ENCODE measurements around the gene AMT.
A peak's percentile ranks its signal among the peaks of the same experiment; 100 is the strongest.

The AMT gene, protein sequence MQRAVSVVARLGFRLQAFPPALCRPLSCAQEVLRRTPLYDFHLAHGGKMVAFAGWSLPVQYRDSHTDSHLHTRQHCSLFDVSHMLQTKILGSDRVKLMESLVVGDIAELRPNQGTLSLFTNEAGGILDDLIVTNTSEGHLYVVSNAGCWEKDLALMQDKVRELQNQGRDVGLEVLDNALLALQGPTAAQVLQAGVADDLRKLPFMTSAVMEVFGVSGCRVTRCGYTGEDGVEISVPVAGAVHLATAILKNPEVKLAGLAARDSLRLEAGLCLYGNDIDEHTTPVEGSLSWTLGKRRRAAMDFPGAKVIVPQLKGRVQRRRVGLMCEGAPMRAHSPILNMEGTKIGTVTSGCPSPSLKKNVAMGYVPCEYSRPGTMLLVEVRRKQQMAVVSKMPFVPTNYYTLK

DNA sequence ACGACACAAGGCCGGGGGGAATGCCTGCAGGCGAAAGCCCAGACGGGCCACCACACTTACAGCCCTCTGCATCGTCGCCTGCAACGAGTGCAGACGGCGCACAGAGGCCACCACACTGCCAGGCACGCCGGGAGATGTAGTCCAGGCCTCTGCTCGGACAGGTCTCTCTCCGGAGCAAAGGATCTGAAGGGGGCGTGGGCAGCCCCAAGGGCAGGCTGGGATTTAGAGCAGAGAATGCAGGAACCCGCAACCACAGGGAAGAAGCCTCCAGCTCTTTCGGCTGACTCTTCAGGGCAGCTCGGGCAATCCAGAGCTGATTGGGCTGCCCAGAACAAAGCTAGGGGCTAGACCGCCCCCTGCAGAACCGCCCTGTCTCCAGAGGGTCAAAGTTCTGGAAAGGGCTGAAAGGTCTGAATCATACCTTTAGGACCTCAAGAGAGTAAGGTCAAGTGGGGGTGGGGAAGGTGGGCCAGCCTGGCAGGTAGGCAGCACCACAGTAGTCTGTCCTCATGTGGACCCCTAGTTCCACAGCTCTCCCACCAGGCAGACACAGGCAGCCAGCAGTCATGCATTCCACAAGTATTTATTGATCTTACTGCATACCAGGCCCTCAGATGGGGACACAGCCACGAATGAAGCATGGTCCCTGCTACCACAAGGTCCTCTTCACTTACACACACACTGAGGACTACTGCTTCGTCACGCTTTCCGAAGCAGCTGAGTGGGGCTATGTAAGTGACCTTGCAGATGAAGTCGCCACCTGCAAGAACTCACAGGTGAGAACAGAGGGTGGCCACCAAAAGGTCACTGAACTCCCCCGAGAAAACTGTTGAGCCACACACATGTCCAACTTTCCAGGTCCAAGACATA is at the start of gene AMT:
AMT (minus strand) TSS at position 95 of the 870 bp plus-strand sequence; CDS start at position 72, 23 bp downstream.
- TF ChIP-seq FOXP2 (optimal IDR thresholded peaks at IDR 0.05; ENCODE audit: control extremely low read depth, extremely low read length, insufficient read depth) (no peak), EZH2 (IDR thresholded peaks at IDR 0.05) (no peak)
- no peak for DNase-seq (ENCODE audit: low read depth, low spot score)
- Histone ChIP-seq H3K4me3 (no peak within 1 kb of the TSS), H3K36me3 (ENCODE audit: insufficient read depth, low read length) (no peaks in the 10 kb centered on the region), H3K27ac (no peak within 1 kb of the TSS), H3K9ac (ENCODE audit: insufficient read length) (no peak within 1 kb of the TSS), H3K9me3 (ENCODE audit: low read depth, low read length) (no peaks in the 10 kb centered on the region)

DNA sequence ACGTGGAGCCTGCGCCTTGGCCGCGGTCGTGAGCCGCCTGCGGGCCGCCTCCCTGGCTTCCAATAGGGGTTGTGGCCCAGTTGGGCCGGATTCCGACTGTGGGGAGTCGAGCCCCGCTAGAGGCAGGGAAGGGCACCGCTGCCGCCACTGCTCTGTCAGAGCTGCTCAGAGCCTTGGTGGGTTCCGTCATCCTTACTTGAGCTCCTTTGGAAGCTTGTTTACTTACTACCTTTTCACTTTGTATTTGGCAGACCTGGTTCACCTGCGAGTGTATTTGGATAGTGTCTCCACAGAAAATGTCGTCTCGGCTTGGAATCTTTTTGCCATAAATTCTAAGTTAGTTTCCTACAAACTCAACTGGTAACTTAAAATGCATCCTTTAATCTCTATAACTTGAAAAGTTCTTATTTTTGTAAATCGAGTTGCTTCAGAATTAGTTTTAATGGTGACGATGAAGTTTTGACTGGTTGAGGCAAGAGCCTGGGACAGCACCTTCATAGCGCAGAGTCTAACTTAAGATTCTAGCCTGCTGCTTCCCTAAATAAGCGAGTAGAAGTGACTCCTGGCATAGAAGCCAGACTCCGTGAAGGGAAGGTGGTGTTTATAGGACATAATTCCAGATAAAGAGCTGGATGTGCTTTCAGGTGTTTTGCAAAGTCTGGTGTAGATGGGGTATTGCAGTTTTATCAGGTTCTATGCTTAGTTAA is 48.6 kb upstream of the AMT start:
- DNase-seq (ENCODE audit: low read depth, low spot score), result no peak
- H3K27ac ChIP-seq, result peak overlapping the region; percentile 25; the same call in 1 of the 2 replicates
- no peaks in the 10 kb centered on the region for H3K9me3 ChIP-seq (ENCODE audit: low read depth, low read length)
- H3K9ac ChIP-seq (ENCODE audit: insufficient read length), result peak overlapping the region; percentile 89
- TF ChIP-seq POLR2AphosphoS5 (IDR thresholded peaks at IDR 0.05; ENCODE audit: borderline replicate concordance, low read depth, low read length), result no peak
- TF ChIP-seq FOXP2 (optimal IDR thresholded peaks at IDR 0.05; ENCODE audit: control extremely low read depth, extremely low read length, insufficient read depth), result no peak
- TF ChIP-seq EZH2 (IDR thresholded peaks at IDR 0.05), result no peak
- H3K4me3 ChIP-seq, result peak overlapping the region; percentile 89
- H3K36me3 ChIP-seq (ENCODE audit: insufficient read depth, low read length), result no peaks in the 10 kb centered on the region

DNA sequence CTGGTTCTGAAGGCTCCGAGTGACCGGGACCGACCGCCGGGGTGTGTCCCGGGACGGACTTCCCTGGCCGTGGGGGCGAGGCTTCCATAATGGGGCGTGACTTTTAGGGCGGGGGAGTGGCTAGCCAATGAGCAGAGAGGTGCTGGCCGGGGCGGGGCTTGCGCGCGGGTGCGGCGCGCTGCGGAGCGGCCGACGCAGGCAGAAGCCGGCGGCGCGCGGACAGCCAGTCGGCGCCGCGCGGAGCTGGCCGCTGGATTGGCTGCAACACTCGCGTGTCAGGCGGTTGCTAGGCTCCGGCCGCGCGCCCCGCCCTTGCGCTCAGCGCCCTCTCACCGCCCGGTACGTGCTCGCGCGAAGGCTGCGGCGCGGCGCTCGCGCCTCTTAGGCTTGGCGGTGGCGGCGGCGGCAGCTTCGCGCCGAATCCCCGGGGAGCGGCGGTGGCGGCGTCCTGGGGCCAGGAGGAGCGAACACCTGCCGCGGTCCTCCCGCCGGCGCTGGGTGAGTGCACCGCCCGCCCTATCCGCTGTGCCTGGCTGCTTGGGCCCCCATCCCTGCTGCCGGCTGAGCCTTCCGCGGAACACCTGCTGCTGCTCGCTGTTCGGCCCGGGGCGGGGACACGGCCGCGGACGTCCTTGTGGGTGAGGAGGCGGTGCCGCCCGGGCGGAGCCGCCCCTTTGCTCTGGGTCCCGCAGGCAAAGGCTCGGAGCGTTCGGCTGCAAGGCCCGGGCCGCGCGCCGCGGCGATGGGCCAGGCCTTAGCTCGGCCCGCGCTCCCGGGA is 47.9 kb upstream of the AMT start, which contains the start of gene DAG1:
DAG1 (plus strand) TSS at position 332 of the 778 bp plus-strand sequence. CDS start 40,268 bp downstream, outside the sequence.
- Histone ChIP-seq H3K4me3 (peak within 1 kb of the TSS; percentile 89), H3K9ac (ENCODE audit: insufficient read length) (peak within 1 kb of the TSS; percentile 89), H3K36me3 (ENCODE audit: insufficient read depth, low read length) (no peaks in the 10 kb centered on the region), H3K27ac (peak within 1 kb of the TSS; percentile 34; the same call in 1 of the 2 replicates), H3K9me3 (ENCODE audit: low read depth, low read length) (no peaks in the 10 kb centered on the region)
- TF ChIP-seq EZH2 (IDR thresholded peaks at IDR 0.05) (no peak), POLR2AphosphoS5 (IDR thresholded peaks at IDR 0.05; ENCODE audit: borderline replicate concordance, low read depth, low read length) (peak; percentile 66), FOXP2 (optimal IDR thresholded peaks at IDR 0.05; ENCODE audit: control extremely low read depth, extremely low read length, insufficient read depth) (no peak)
- peak; percentile 30 for DNase-seq (ENCODE audit: low read depth, low spot score)

DNA sequence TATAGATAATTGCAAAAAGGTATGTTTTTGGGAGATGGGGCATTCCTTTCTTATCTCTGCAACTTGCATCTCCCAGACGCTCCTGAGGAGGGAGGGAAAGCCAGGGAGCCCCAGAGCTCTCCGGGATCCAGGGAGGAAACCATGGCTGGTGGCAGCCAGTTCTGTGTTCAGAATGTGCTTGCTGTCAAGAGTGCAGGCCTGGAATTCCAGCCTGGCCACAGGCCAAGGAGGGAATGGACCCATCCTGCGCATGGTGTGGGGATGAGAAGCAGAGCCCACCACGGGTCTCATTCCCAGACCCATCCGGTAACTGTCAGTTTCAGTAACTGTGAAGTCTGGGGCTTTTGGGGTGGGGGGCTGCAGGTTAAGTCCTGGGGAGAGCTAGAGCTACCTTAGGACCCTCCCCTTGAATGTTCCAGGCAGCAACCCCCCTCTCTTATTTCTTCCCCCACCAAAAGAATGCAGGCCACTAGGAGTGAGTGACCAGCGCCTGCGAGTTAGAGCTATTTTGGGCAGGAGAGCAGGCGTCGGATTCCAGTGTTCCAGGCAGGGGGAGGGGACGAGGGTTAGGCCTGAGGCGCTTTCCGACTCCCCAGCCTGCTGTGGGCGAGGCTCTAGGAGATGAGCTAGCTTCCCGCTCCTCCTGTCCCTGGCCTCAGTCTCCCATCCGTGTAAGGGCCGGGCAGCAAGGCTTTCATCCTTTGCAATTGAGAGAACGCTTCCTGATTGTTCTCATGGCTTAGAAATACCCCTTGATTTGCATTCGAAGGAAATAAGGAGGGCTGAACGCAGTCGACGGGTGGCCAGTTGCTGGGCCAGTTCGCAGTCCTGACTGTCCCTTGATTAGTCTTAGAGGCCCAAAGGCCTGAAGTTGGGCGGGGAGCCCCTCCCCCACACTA is 47.0 kb upstream of the AMT start:
- Histone ChIP-seq H3K27ac (peak overlapping the region; percentile 34; the same call in 1 of the 2 replicates), H3K9me3 (ENCODE audit: low read depth, low read length) (no peaks in the 10 kb centered on the region), H3K9ac (ENCODE audit: insufficient read length) (peak overlapping the region; percentile 43), H3K36me3 (ENCODE audit: insufficient read depth, low read length) (no peaks in the 10 kb centered on the region), H3K4me3 (peak overlapping the region; percentile 80)
- no peak for DNase-seq (ENCODE audit: low read depth, low spot score)
- no peak for TF ChIP-seq FOXP2 (optimal IDR thresholded peaks at IDR 0.05; ENCODE audit: control extremely low read depth, extremely low read length, insufficient read depth)
- no peak for TF ChIP-seq EZH2 (IDR thresholded peaks at IDR 0.05)

DNA sequence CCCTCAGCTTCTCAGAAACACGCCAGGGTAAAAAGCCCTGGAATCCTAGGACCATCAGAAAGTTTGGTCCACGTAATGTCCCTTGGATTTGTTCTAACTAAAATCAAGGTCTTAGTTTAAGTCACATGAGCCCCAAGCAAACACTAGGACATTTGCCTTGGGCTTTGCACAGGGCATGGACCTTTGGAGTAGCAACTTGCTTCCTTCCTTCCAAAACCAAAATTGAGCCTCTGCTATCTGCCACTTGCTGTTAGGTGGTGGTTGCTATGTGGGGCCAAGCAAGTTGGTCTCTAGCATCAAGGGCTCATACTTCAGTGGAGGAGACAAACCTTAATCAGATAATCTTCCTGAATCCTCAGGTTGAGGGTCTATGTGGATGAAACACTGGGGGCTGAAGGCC is 43.8 kb upstream of the AMT start:
- Histone ChIP-seq H3K9me3 (ENCODE audit: low read depth, low read length) (no peaks in the 10 kb centered on the region), H3K27ac (no peak overlapping the region), H3K4me3 (no peak overlapping the region), H3K36me3 (ENCODE audit: insufficient read depth, low read length) (no peaks in the 10 kb centered on the region), H3K9ac (ENCODE audit: insufficient read length) (no peak overlapping the region)
- no peak for DNase-seq (ENCODE audit: low read depth, low spot score)
- TF ChIP-seq EZH2 (IDR thresholded peaks at IDR 0.05) (no peak), POLR2AphosphoS5 (IDR thresholded peaks at IDR 0.05; ENCODE audit: borderline replicate concordance, low read depth, low read length) (no peak), FOXP2 (optimal IDR thresholded peaks at IDR 0.05; ENCODE audit: control extremely low read depth, extremely low read length, insufficient read depth) (no peak)

DNA sequence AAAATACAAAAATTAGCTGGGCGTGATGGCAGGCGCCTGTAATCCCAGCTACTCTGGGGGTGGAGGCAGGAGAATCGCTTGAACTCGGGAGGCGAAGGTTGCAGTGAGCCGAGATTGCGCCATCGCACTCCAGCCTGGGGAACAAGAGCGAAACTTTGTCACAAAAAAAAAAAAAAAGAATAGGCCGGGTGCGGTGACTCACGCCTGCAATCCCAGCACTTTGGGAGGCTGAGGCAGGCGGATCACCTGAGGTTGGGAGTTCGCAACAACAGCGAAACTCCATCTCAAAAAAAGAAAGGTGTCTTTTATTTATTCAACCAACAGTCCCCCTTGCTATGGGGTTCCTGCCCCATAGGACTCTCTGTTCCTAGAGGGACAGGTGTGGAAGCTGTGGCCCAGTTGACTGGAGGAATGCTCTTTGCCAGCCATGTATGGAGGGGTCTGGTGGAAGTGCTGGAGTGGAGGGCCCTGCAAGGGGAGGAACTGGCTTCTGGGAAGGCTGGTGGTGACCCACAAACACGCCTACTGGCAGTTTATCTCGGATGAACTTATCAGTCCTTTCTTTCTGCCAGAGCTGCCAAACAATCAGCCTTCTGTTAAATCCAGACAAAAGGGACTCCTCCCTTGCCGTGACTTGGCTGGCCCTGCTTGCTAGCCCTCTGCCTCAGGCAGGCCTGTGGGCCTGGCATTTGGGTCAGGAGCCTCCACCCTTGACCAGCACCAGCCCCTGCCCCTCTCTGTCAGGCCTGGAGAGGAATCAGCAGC is 43.2 kb upstream of the AMT start:
- Histone ChIP-seq H3K36me3 (ENCODE audit: insufficient read depth, low read length) (no peaks in the 10 kb centered on the region), H3K9ac (ENCODE audit: insufficient read length) (no peak overlapping the region), H3K4me3 (no peak overlapping the region), H3K27ac (no peak overlapping the region), H3K9me3 (ENCODE audit: low read depth, low read length) (no peaks in the 10 kb centered on the region)
- DNase-seq (ENCODE audit: low read depth, low spot score), result no peak
- TF ChIP-seq POLR2AphosphoS5 (IDR thresholded peaks at IDR 0.05; ENCODE audit: borderline replicate concordance, low read depth, low read length), result no peak
- no peak for TF ChIP-seq FOXP2 (optimal IDR thresholded peaks at IDR 0.05; ENCODE audit: control extremely low read depth, extremely low read length, insufficient read depth)
- no peak for TF ChIP-seq EZH2 (IDR thresholded peaks at IDR 0.05)

All from SK-N-MC (cell line).